Ectodermal cell (in vitro differentiated cells): ENCODE results near the gene ABCB9.

Source experiments
- H3K27ac ChIP-seq: 2 replicates; pipeline ENCODE4 v1.7.0; 2013; ENCODE audit warnings: mild to moderate bottlenecking, low read depth, low read length; ENCODE audit not compliant: insufficient read depth, poor library complexity, severe bottlenecking
- H3K27me3 ChIP-seq: 2 replicates; pipeline ENCODE4 v1.7.0; 2013; ENCODE audit warnings: mild to moderate bottlenecking, low read length; ENCODE audit not compliant: insufficient read depth, control insufficient read depth, poor library complexity, severe bottlenecking
- H3K36me3 ChIP-seq: one replicate; pipeline ENCODE4 v1.7.0; 2013; ENCODE audit warnings: low read length; ENCODE audit not compliant: control insufficient read depth, insufficient read depth
- H3K4me1 ChIP-seq: one replicate; pipeline ENCODE4 v1.7.0; 2013; ENCODE audit warnings: low read length; ENCODE audit not compliant: control insufficient read depth, insufficient read depth
- H3K4me3 ChIP-seq: 2 replicates; pipeline ENCODE4 v1.7.0; 2013; ENCODE audit warnings: low read depth, low read length, control low read depth; ENCODE audit not compliant: insufficient read depth
- H3K9me3 ChIP-seq: 2 replicates; pipeline ENCODE4 v1.7.0; 2013; ENCODE audit warnings: mild to moderate bottlenecking, low read length, moderate library complexity; ENCODE audit not compliant: control insufficient read depth
- whole genome bisulfite sequencing, 2 experiments: methylation state at CpG; one replicate each; pipeline ENCODE4 v1.1.7; 2013; ENCODE audit warnings: missing lambda C conversion rate in 2 of 2; 5-methylcytosine and 5-hydroxymethylcytosine counted together

ABCB9 gene

GRCh38 chr12:122995503-122996187, 29.4 kb upstream of the ABCB9 start:
- Histone ChIP-seq H3K9me3 (no peaks in the 10 kb centered on the region), H3K27me3 (no peaks in the 10 kb centered on the region), H3K4me3 (no peak overlapping the region), H3K4me1 (no peaks in the 10 kb centered on the region), H3K27ac (no peak overlapping the region), H3K36me3 (no peaks in the 10 kb centered on the region)
- WGBS, 2 experiments = 93% methylated on average over 20 of the region's 20 CpGs

GRCh38 chr12:122994781-122995502, 28.7 kb upstream of the ABCB9 start:
- Histone ChIP-seq H3K27me3 (no peaks in the 10 kb centered on the region), H3K27ac (no peak overlapping the region), H3K4me1 (no peaks in the 10 kb centered on the region), H3K36me3 (no peaks in the 10 kb centered on the region), H3K4me3 (no peak overlapping the region), H3K9me3 (no peaks in the 10 kb centered on the region)
- WGBS, 2 experiments = 93 to 95% methylated on average over 13 of the region's 13 CpGs

- Histone ChIP-seq H3K36me3 (no peaks in the 10 kb centered on the region), H3K27ac (no peak overlapping the region), H3K9me3 (no peaks in the 10 kb centered on the region), H3K27me3 (no peaks in the 10 kb centered on the region), H3K4me3 (no peak overlapping the region), H3K4me1 (no peaks in the 10 kb centered on the region)
- 94 to 95% methylated on average over 10 of the region's 10 CpGs for WGBS, 2 experiments
Observed at GRCh38 chr12:122994140-122994675, 27.9 kb upstream of the ABCB9 start.

DNA sequence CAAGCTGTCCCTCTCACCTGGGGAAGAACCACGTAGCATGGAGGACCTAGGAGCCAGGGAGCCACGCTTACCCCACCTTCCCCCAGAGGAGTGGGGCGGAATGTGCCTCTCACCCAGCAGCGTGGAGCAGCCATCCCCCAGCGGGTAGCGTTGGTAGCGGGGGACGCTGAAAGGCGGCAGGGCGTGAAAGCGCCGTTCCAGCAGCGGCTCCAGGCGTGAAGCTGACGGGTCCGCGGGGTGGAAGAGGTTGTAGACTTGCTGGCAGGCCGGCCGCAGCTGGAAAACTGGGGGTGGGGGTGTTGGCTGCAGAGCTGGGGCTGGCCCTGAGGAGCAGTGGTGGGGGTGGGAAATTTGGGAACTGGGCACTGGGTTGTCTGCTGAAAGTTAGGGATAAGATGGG, 26.1 kb upstream of the ABCB9 start:
- 90% methylated on average over 19 of the region's 19 CpGs for WGBS, 2 experiments
- Histone ChIP-seq H3K27ac (no peak overlapping the region), H3K9me3 (no peaks in the 10 kb centered on the region), H3K4me3 (no peak overlapping the region), H3K27me3 (no peaks in the 10 kb centered on the region), H3K36me3 (no peaks in the 10 kb centered on the region), H3K4me1 (no peaks in the 10 kb centered on the region)

DNA sequence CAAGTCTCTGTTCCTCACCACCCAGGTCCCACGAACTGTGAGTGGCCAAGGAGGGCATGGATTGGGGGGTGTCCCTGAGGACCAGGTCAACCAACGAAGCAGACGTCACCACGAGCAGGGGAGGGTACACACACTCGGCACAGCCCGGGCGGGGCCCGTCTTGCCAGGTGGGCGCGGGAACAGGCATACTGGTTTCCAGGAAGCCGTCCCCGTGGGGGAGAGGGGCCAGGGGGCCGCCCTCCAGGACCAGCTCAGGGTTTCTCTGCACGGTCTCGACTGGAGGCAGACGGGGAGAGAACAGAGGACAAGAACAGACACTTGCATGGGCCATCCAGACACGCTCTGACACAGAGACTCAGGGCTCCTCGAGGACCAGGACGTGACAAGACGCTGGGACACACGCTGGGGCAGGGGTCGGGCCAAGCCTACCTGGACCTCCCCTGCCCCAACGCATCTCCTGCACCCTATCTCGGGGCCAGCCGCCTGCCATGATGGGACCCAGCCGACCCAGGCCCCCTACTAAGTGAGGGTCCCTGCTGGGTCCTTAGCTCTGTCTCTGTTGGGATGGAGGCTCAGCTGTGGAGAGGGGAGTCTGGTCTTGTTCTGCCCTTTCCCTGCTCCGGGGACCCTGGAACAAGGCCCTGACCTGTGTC, 25.5 kb upstream of the ABCB9 start:
- WGBS, 2 experiments = 90 to 91% methylated on average over 27 of the region's 27 CpGs
- Histone ChIP-seq H3K4me1 (no peaks in the 10 kb centered on the region), H3K9me3 (no peaks in the 10 kb centered on the region), H3K27ac (no peak overlapping the region), H3K36me3 (no peaks in the 10 kb centered on the region), H3K4me3 (no peak overlapping the region), H3K27me3 (no peaks in the 10 kb centered on the region)

GRCh38 chr12:122990961-122991622, 24.8 kb upstream of the ABCB9 start:
- no peaks in the 10 kb centered on the region for H3K27me3 ChIP-seq
- H3K27ac ChIP-seq = no peak overlapping the region
- no peak overlapping the region for H3K4me3 ChIP-seq
- no peaks in the 10 kb centered on the region for H3K9me3 ChIP-seq
- no peaks in the 10 kb centered on the region for H3K36me3 ChIP-seq
- H3K4me1 ChIP-seq = no peaks in the 10 kb centered on the region
- 92% methylated on average over 13 of the region's 13 CpGs for WGBS, 2 experiments

DNA sequence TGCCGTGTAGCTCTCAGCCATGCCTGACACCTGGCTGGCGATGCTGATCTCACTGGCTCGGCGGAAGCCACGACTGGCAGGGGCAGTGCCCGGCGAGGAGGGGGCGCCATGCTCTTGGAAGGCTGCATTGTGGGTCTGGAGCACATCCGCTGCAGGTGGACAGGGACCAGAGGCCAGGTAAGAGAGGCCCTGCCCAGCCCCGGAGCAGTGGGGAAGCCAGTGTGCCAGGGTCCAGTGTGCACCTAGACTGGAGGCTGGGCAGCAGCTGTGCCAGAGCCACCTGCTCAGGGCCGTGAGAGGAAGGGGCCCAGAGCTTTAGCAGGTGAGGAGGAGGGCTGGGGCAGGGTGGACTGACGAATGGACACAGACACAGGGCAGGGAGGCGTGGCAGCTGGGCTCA, 24.3 kb upstream of the ABCB9 start:
- H3K27ac ChIP-seq = no peak overlapping the region
- no peaks in the 10 kb centered on the region for H3K27me3 ChIP-seq
- no peaks in the 10 kb centered on the region for H3K4me1 ChIP-seq
- WGBS, 2 experiments = 93% methylated on average over 12 to 13 of the region's 13 CpGs
- no peaks in the 10 kb centered on the region for H3K9me3 ChIP-seq
- no peaks in the 10 kb centered on the region for H3K36me3 ChIP-seq
- H3K4me3 ChIP-seq = no peak overlapping the region

DNA sequence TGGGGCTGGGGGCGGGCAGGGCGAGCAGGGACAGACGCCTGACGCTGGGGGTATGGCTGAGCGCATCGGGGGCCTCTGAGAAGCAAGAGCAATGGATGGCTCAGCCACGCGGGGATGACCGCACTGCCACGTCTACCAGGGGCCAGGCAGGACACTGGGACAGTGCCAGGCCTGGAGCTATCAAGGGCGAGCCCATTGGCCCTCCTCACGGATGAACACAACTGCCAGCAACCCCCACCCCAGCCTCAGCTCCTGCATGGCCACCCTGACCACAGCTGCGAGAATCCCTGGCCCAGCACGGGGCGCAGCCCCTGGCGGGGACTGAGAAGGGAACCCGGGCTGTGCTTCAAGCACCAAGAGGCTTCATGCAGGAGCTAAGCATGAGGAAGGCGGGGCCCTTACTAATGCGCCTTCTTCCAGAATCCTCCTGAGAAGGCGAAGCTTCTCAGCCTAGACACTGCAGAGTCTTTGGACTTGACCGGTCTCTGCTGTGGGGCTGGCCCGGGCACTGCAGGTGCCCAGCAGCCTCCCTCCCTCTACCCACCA, 23.7 kb upstream of the ABCB9 start:
- 93 to 94% methylated on average over 22 of the region's 22 CpGs for WGBS, 2 experiments

GRCh38 chr12:122989225-122989839, 23.1 kb upstream of the ABCB9 start:
- Histone ChIP-seq H3K4me1 (no peaks in the 10 kb centered on the region), H3K9me3 (no peaks in the 10 kb centered on the region), H3K27ac (no peak overlapping the region), H3K27me3 (no peaks in the 10 kb centered on the region), H3K36me3 (no peaks in the 10 kb centered on the region), H3K4me3 (no peak overlapping the region)
- 84 to 89% methylated on average over 10 of the region's 10 CpGs for WGBS, 2 experiments

More for the DNA sequence above, 23.7 kb upstream of the ABCB9 start:
- Histone ChIP-seq H3K36me3 (no peaks in the 10 kb centered on the region), H3K4me1 (no peaks in the 10 kb centered on the region), H3K27me3 (no peaks in the 10 kb centered on the region), H3K9me3 (no peaks in the 10 kb centered on the region), H3K27ac (no peak overlapping the region), H3K4me3 (no peak overlapping the region)
